Naive thymus-derived CD4-positive, alpha-beta T cell (primary cell): ENCODE measurements around the gene MRPL12. TPM values are rescaled to one million over a fixed set of nuclear protein-coding genes. Genes with fewer than 3 reads are reported as not detected.

Source experiments
- ATAC-seq: fragments of 150-1000 bp; cut with Tn5 transposase; 2 replicates; pipeline ENCODE4 v1.10.0; 2021; ENCODE audit warnings: mild to moderate bottlenecking, moderate library complexity
- CTCF ChIA-PET: fragments of 350-600 bp; sonication (Branson Sonifier 250); formaldehyde crosslinking; loops from one replicate; lab custom pipeline; 2021; ENCODE audit warnings: antibody characterized with exemption; lab: Charles Lee
- POLR2A ChIA-PET: fragments of 350-600 bp; sonication (Branson Sonifier 250); formaldehyde crosslinking; loops from one replicate; lab custom pipeline; 2021; ENCODE audit warnings: antibody characterized with exemption, inconsistent platforms; lab: Charles Lee
- DNase-seq, 9 donors: peaks; one replicate each; pipeline versions ENCODE4 v3.0.0 to v3.0.0-alpha.2; 2020 to 2022; ENCODE audit warnings: mixed read lengths in 1 of 9
- H3K27ac ChIP-seq: one replicate; pipeline ENCODE4 v1.7.0; 2013; ENCODE audit warnings: mild to moderate bottlenecking, low read depth, low read length, moderate library complexity
- H3K27me3 ChIP-seq, 2 donors: one replicate each; pipeline ENCODE4 v1.7.0; 2013; ENCODE audit warnings: low read length in 2 of 2, mild to moderate bottlenecking in 2 of 2, moderate library complexity in 2 of 2; ENCODE audit not compliant: control insufficient read depth in 2 of 2, insufficient read depth in 2 of 2
- H3K36me3 ChIP-seq, 3 experiments: 1 replicate in 2 of 3; 2 replicates in 1 of 3; pipeline ENCODE4 v1.7.0; 2013; ENCODE audit warnings: low read length in 3 of 3, mild to moderate bottlenecking in 3 of 3, moderate library complexity in 1 of 3; ENCODE audit not compliant: insufficient read depth in 3 of 3, control insufficient read depth in 2 of 3
- H3K4me1 ChIP-seq, 2 donors: one replicate each; pipeline ENCODE4 v1.7.0; 2013; ENCODE audit warnings: low read length in 2 of 2, mild to moderate bottlenecking in 2 of 2, moderate library complexity in 1 of 2; ENCODE audit not compliant: control insufficient read depth in 2 of 2, insufficient read depth in 2 of 2
- H3K4me3 ChIP-seq: 2 replicates; pipeline ENCODE4 v1.7.0; 2013; ENCODE audit warnings: mild to moderate bottlenecking, low read length
- H3K9me3 ChIP-seq, 3 experiments: 1 replicate in 2 of 3; 2 replicates in 1 of 3; pipeline ENCODE4 v1.7.0; 2013; ENCODE audit warnings: low read length in 3 of 3; ENCODE audit not compliant: control insufficient read depth in 2 of 3
- H3K27ac Mint-ChIP-seq, 9 donors: one replicate each; pipeline ENCODE4 v1.8.0; 2020 to 2022; ENCODE audit warnings: mixed read lengths in 9 of 9, mild to moderate bottlenecking in 8 of 9, moderate library complexity in 5 of 9, inconsistent platforms in 2 of 9
- H3K27me3 Mint-ChIP-seq, 5 donors: one replicate each; pipeline ENCODE4 v1.8.0; 2021 to 2022; ENCODE audit warnings: mixed read lengths in 5 of 5, mild to moderate bottlenecking in 1 of 5
- H3K36me3 Mint-ChIP-seq, 5 donors: one replicate each; pipeline ENCODE4 v1.8.0; 2020 to 2022; ENCODE audit warnings: mixed read lengths in 5 of 5, mild to moderate bottlenecking in 3 of 5, inconsistent platforms in 1 of 5
- H3K4me1 Mint-ChIP-seq, 7 donors: one replicate each; pipeline ENCODE4 v1.8.0; 2020 to 2022; ENCODE audit warnings: mixed read lengths in 7 of 7, mild to moderate bottlenecking in 3 of 7, inconsistent platforms in 1 of 7
- H3K4me3 Mint-ChIP-seq, 10 donors: one replicate each; pipeline ENCODE4 v1.8.0; 2020 to 2022; ENCODE audit warnings: mild to moderate bottlenecking in 10 of 10, mixed read lengths in 10 of 10, moderate library complexity in 6 of 10, inconsistent platforms in 2 of 10
- H3K9me3 Mint-ChIP-seq, 11 donors: one replicate each; pipeline ENCODE4 v1.8.0; 2020 to 2022; ENCODE audit warnings: mixed read lengths in 11 of 11, mild to moderate bottlenecking in 4 of 11, inconsistent platforms in 1 of 11, moderate library complexity in 1 of 11
- intact Hi-C, 2 donors: fragments of 100-400 bp; cut with micrococcal nuclease; formaldehyde crosslinking; loops; one replicate each; pipeline ENCODE4 v1.15.1; 2023
- polyA plus RNA-seq, 2 donors: library from polyadenylated mRNA; unstranded; fragments of 300-500 nt; fragmentation: Illumina TruSeq; gene quantifications; one replicate each; pipeline ENCODE4 v1.2.3, GENCODE V29; 2021
- total RNA-seq, 6 experiments: library from RNA in 5 of 6; stranded (reverse) in 5 of 6; gene quantifications; 1 replicate in 5 of 6; 2 replicates in 1 of 6; pipeline ENCODE4 v1.2.3 and lab custom pipeline; 2021 to 2026

MRPL12 gene
- total and polyA plus RNA-seq, 7 experiments from 2014 or later = 21.3 to 83.8 (median 27.4) TPM

GRCh38 chr17:81712468-81713003 lies 9.4 kb downstream of the MRPL12 start:
- intact Hi-C loops = loop anchor here (1.0 to 2.0 kb wide), 4 partner anchors 9 to 148 kb away; partner anchors contain the start of genes ARL16 (in 2 of the 2), MRPL12 (in 2 of the 2) and P4HB (in 2 of the 2)
- CTCF ChIA-PET = interaction anchor here (0.7 kb wide), 1 partner anchor 16 kb away, joined by 3 read pairs; no protein-coding TSS in a partner anchor
- Histone ChIP-seq H3K27me3 (no peaks in the 10 kb centered on the region), H3K27ac (peak overlapping the region; percentile 55), H3K36me3 (peaks cover 0 to 5% (median 0%) of the 10 kb centered on the region in 3 experiments), H3K4me1 (peaks cover 13% of the 10 kb centered on the region in 2 donors), H3K9me3 (no peaks in the 10 kb centered on the region), H3K4me3 (peak overlapping the region; percentile 24)
- no peaks in the 10 kb centered on the region for H3K36me3 Mint-ChIP-seq
- ATAC-seq = peak; percentile 5
- no peaks in the 10 kb centered on the region for H3K9me3 Mint-ChIP-seq
- peak in 1 of 9 donors; percentile 38 for DNase-seq
- POLR2A ChIA-PET = interaction anchor here (0.6 to 1.8 kb wide), 3 partner anchors 50 to 410 kb away, joined by 3 to 4 read pairs (median 4); no protein-coding TSS in a partner anchor
- peak overlapping the region; percentile 78 to 90 (median 86) for H3K4me3 Mint-ChIP-seq
- H3K4me1 Mint-ChIP-seq = peaks cover 9 to 23% (median 18%) of the 10 kb centered on the region in 7 donors
- H3K27ac Mint-ChIP-seq = peak overlapping the region in 6 of 9 donors; percentile 32 to 77 (median 60)
- no peaks in the 10 kb centered on the region for H3K27me3 Mint-ChIP-seq

GRCh38 chr17:81713004-81713555 lies 9.9 kb downstream of the MRPL12 start:
- H3K36me3 Mint-ChIP-seq = no peaks in the 10 kb centered on the region
- Histone ChIP-seq H3K27ac (peak overlapping the region; percentile 55), H3K36me3 (no peaks in the 10 kb centered on the region), H3K4me1 (peaks cover 13% of the 10 kb centered on the region in 2 donors), H3K9me3 (no peaks in the 10 kb centered on the region), H3K4me3 (peak overlapping the region; percentile 24), H3K27me3 (no peaks in the 10 kb centered on the region)
- ChIA-PET CTCF (interaction anchor here (0.7 kb wide), 1 partner anchor 16 kb away, joined by 3 read pairs; no protein-coding TSS in a partner anchor), POLR2A (interaction anchor here (1.0 to 1.8 kb wide), 2 partner anchors 50 to 156 kb away, joined by 4 read pairs; no protein-coding TSS in a partner anchor)
- no peak for DNase-seq
- H3K27ac Mint-ChIP-seq = peak overlapping the region in 6 of 9 donors; percentile 32 to 77 (median 60)
- ATAC-seq = no peak
- no peaks in the 10 kb centered on the region for H3K9me3 Mint-ChIP-seq
- H3K4me3 Mint-ChIP-seq = peak overlapping the region; percentile 78 to 90 (median 86)
- intact Hi-C loops = loop anchor here in 1 of 2 donors (2.0 kb wide), 1 partner anchor 148 kb away; the partner anchor contains the start of gene P4HB
- no peaks in the 10 kb centered on the region for H3K27me3 Mint-ChIP-seq
- peaks cover 9 to 23% (median 18%) of the 10 kb centered on the region in 7 donors for H3K4me1 Mint-ChIP-seq

- H3K9me3 Mint-ChIP-seq = no peaks in the 10 kb centered on the region
- intact Hi-C loops = loop anchor here in 1 of 2 donors (2.0 kb wide), 1 partner anchor 147 kb away; the partner anchor contains the start of gene P4HB
These were observed 10.6 kb downstream of the MRPL12 start for GRCh38 chr17:81713556-81714411.

GRCh38 chr17:81714412-81715106 lies 11.4 kb downstream of the MRPL12 start:
- Mint-ChIP-seq H3K27ac (no peak overlapping the region), H3K4me3 (peak overlapping the region in 2 of 10 donors; percentile 45 to 49), H3K4me1 (peaks cover 9 to 23% (median 18%) of the 10 kb centered on the region in 7 donors), H3K36me3 (no peaks in the 10 kb centered on the region), H3K9me3 (no peaks in the 10 kb centered on the region), H3K27me3 (no peaks in the 10 kb centered on the region)
- Histone ChIP-seq H3K4me1 (peaks cover 13% of the 10 kb centered on the region in 2 donors), H3K4me3 (no peak overlapping the region), H3K36me3 (no peaks in the 10 kb centered on the region), H3K9me3 (no peaks in the 10 kb centered on the region), H3K27me3 (no peaks in the 10 kb centered on the region), H3K27ac (no peak overlapping the region)
- intact Hi-C loops = no loop called here
- ChIA-PET POLR2A (no interaction called here), CTCF (no interaction called here)
- DNase-seq = no peak
- ATAC-seq = no peak

More at GRCh38 chr17:81713556-81714411, 10.6 kb downstream of the MRPL12 start:
- ChIA-PET CTCF (no interaction called here), POLR2A (interaction anchor here (1.8 kb wide), 1 partner anchor 155 kb away, joined by 4 read pairs; no protein-coding TSS in a partner anchor)
- Mint-ChIP-seq H3K4me3 (peak overlapping the region in 4 of 10 donors; percentile 47 to 87 (median 86)), H3K4me1 (peaks cover 9 to 23% (median 18%) of the 10 kb centered on the region in 7 donors), H3K27me3 (no peaks in the 10 kb centered on the region), H3K36me3 (no peaks in the 10 kb centered on the region), H3K27ac (no peak overlapping the region)
- no peaks in the 10 kb centered on the region for H3K36me3 ChIP-seq
- peaks cover 13% of the 10 kb centered on the region in 2 donors for H3K4me1 ChIP-seq
- no peaks in the 10 kb centered on the region for H3K9me3 ChIP-seq
- H3K27ac ChIP-seq = no peak overlapping the region
- ATAC-seq (no peak), DNase-seq (no peak)
- no peaks in the 10 kb centered on the region for H3K27me3 ChIP-seq
- H3K4me3 ChIP-seq = no peak overlapping the region

GRCh38 chr17:81715107-81715871 lies 12.1 kb downstream of the MRPL12 start:
- Histone ChIP-seq H3K27me3 (no peaks in the 10 kb centered on the region), H3K36me3 (no peaks in the 10 kb centered on the region), H3K9me3 (no peaks in the 10 kb centered on the region), H3K4me1 (peaks cover 11 to 13% of the 10 kb centered on the region in 2 donors), H3K4me3 (no peak overlapping the region), H3K27ac (no peak overlapping the region)
- no peak overlapping the region for H3K4me3 Mint-ChIP-seq
- H3K9me3 Mint-ChIP-seq = no peaks in the 10 kb centered on the region
- H3K27me3 Mint-ChIP-seq = no peaks in the 10 kb centered on the region
- peaks cover 9 to 19% (median 14%) of the 10 kb centered on the region in 7 donors for H3K4me1 Mint-ChIP-seq
- intact Hi-C loops = no loop called here
- DNase-seq (no peak), ATAC-seq (no peak)
- no peaks in the 10 kb centered on the region for H3K36me3 Mint-ChIP-seq
- H3K27ac Mint-ChIP-seq = no peak overlapping the region
- POLR2A ChIA-PET = no interaction called here
- CTCF ChIA-PET = no interaction called here
